SK-N-MC (cell line): Measurements from ENCODE around the gene USP49.

Experiments used
- EZH2 ChIP-seq: fragments of 200-600 bp; sonication (generic); IDR thresholded peaks from one replicate; pipeline ENCODE4 v1.6.1; 2017; ENCODE audit warnings: antibody characterized with exemption
- POLR2AphosphoS5 ChIP-seq: IDR thresholded peaks from 2 replicates; pipeline ENCODE4 v1.6.1; 2012; ENCODE audit warnings: mild to moderate bottlenecking, low read depth, low read length, borderline replicate concordance

- TF ChIP-seq EZH2 (no peak), POLR2AphosphoS5 (no peak)
These were observed 150.9 kb downstream of the USP49 start for GRCh38 chr6:41744236-41744787.
